GM21515 (cell line): ENCODE data around the gene PACS1.
"Not testable (repeated sequence)": the region's sequence is repeated elsewhere in the genome, so short reads cannot be mapped to it uniquely, and the experiment has no call there.

Source experiments
- ATAC-seq: cut with Tn5 transposase; IDR thresholded peaks from one replicate; pipeline ENCODE4 v1.9.1; 2021; ENCODE audit not compliant: unreplicated experiment

PACS1 gene

DNA sequence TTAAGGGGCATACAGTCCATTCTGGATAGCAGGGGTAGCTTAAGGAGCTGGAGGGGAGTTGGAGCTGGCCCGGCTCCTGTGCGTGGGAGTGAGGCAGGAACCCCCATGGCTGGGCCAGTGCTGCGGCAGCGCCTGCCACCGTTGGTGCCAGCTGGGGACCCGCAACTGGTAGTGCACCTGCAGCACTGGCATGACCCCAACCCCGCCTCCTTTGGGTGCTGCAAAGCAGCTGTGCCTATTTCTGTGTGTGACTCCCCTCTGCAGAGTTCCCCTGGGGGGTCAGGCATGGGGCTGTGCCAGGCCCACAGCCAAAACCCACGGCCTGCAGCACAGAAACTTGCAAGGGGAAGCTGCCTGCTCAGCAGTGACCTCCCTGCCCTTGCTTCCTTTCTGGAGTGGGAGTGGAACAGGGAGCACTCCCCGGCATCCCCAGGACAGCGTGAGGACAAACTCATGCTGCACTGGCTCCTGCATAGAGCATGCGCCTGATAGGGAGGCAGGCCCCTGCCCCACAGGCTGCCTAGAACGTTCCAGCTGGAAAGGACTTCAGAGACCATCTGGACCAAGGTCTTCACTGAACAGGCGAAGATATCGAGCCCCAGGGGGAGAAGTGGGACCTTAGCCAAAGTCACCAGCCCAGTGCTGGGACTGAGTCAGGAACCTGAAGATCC is 172.2 kb downstream of the PACS1 start:
- no peak for ATAC-seq

DNA sequence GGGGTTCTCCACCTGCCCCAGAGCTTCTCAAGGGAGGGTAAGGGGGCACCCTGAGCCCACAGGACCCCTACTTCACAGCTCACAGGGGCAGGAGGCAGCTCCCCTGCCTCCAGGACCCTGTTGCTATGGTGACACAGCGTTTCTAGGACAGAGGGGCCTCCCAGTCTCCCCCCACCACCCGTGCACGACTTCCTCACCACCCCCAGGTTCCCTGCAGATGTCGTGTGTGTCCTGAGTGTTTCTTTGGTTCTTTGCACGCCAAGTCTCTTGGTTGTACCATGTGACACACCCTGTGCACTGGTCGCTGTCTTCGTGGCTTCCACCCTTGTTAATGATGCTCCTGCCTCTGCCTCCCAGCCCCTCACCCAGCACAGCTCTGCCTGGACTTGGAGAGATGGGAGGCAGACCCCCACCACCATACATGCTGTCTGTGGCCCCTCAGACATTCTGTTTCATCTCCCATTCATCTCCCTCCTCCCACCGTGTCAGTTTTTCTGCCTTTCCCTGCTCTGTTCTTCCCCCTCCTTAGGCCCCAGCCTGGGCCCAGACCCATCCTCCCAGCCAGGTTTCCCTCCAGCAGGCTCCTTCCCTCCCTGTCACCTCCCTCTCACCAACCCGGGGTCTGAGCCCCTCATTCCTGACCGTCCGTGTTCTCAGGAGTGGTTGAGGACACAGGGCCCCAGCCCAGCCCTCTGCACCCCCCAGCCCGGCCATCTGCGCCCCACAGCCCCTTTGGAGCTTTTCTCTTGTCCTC is 173.9 kb downstream of the PACS1 start:
- no peak for ATAC-seq

DNA sequence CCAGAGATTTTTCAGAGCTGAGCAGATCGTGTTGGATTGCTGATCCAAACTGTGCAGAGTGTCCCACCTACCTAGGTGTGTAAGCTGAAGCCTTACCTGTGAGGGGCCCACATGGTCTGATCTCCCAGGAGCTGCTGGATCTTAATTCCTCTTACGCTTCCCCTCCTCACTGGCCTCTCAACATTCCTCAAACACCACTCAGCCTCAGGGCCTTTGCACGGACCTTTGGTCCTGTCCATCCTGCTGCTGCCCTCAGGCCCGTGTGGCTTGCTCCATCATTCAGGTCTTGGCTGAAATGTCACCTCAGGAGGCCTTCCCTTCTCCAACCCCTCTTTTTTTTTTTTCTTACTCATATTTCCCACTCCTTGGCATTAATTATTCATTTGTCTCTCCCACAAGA is 177.2 kb downstream of the PACS1 start:
- ATAC-seq = no peak

GRCh38 chr11:66247801-66248200 is 177.7 kb downstream of the PACS1 start:
- ATAC-seq = no peak

DNA sequence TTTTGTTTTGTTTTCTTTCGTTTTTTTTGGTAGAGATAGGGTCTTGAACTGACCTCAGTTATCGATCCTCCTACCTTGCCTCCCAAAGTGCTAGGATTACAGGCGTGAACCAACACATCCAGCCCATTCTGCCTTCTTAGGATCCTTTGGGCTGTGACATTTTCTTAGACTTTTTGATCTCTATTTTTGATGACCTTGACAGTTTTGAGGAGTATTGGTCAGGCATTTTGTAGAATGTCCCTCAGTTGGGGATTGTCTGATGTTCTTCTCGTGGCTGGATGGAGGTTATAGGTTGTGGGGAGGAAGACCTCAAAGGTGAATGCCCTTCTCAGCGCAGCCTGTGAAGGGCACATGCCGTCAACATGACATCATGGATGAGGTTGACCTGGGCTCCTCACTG is 178.8 kb downstream of the PACS1 start:
- ATAC-seq = no peak

DNA sequence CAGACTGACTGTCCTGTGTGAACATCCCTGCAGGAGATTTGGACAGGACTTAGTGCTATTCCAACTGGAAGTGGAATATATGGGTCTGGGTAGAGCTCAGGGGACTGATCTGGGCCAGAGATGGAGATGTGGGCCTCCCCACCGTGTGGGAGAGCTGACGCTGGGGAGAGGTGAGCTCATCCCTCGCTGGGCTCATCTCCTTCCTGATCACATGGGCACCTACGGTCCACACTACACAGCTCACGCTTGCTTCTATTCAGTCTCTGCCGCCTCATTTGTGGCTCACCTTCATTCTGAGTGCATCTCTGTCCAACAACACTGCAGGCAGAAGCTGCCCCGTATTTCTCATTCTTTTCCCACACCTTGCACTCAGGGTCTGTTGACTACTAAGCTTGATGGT is 181.7 kb downstream of the PACS1 start:
- no peak for ATAC-seq

GRCh38 chr11:66253081-66253480 is 183.0 kb downstream of the PACS1 start:
- ATAC-seq = not testable (repeated sequence)

GRCh38 chr11:66258473-66258893 is 188.4 kb downstream of the PACS1 start:
- peak; percentile 2 for ATAC-seq

DNA sequence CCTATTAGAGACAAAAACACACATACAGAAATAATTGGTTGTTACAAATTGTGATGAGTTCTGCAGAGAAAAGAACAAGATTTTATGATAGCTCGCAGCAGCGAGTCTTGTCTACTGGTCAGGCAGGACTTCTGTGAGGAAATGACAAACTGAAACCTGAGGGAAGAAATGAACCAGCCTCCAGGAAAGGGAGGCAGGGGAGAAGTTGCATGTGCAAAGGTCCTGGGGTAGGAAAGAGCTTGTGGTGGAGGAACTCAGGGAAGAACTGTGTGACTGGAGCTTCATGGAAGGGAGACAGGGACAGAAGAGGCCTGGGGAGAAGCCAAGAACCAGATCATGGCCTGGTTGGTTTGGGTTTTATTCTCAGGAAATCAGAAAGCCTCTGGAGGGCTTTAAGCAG is 189.2 kb downstream of the PACS1 start:
- ATAC-seq = no peak

DNA sequence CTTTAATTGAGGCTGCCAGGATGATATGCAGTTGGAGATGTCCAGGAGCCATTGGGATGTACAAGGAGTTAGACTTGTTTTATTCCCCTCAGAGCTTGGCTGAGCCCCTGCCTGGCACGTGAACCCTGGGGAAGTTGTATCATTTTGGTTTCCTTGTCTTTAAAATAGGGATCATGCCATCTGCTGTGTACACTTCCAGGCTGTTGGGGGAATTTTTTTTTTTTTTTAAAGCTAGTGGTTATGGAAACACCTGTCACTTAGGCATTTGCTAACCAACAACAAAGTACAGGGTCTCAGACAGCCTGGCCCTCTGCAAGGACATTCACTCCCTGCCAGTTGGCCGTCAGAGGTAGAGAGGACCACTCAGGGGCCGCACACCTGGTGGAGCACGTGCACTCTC is 189.9 kb downstream of the PACS1 start:
- ATAC-seq = no peak

- ATAC-seq = no peak
Measured at GRCh38 chr11:66261578-66261977, 191.5 kb downstream of the PACS1 start.

DNA sequence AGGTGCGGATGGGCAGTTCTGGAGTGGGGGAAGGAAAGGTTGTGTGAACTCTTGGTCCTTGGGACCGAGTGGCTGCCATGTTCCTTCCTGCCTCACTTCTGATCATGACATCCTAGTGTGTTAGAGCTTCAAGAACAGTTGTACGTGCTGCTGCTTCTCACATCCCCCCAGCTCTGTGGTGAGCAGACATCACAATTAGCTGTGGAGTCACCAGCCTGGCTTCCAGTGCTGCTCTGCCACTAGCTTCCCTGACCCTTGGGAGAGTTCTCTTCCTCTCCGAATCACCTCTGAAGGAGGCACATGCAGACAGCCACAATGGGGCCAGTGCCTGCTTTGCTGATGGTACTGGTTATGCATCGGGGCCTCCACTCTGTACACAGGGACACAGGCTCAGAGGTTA is 192.1 kb downstream of the PACS1 start:
- no peak for ATAC-seq

DNA sequence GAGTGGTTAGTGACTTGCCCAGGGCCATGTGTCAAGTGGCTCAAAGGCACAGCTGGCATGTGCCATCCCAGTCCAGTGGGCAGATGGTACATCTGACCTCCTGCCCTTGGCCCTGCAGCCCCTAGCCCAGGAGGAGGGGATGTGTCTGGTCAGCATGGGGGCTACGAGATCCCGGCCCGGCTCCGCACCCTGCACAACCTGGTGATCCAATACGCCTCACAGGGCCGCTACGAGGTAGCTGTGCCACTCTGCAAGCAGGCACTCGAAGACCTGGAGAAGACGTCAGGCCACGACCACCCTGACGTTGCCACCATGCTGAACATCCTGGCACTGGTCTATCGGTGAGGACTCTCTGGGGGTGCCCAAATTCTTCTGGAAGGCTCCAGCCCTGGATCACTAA is 192.6 kb downstream of the PACS1 start:
- ATAC-seq = no peak

DNA sequence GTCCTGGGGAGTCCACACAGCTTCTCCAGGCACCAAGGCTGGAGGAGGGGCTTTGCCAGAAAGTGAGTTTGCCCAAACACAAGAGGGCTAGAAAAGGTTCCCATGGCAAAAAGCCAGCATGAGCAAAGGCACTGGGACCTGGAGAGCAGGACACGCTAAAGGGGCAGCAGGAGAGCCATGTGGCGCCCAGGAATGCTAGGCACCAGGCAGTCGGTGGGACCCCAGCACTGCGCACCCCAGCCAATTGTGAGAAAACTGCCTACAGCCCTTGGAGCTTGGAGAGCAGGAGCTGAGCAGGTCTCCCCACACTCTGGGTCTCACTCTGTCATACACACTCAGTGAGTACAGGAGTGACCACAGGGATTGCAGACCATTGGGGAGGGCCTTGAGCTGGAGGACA is 193.2 kb downstream of the PACS1 start:
- ATAC-seq = no peak

GRCh38 chr11:66263785-66264184 is 193.7 kb downstream of the PACS1 start:
- ATAC-seq = no peak

DNA sequence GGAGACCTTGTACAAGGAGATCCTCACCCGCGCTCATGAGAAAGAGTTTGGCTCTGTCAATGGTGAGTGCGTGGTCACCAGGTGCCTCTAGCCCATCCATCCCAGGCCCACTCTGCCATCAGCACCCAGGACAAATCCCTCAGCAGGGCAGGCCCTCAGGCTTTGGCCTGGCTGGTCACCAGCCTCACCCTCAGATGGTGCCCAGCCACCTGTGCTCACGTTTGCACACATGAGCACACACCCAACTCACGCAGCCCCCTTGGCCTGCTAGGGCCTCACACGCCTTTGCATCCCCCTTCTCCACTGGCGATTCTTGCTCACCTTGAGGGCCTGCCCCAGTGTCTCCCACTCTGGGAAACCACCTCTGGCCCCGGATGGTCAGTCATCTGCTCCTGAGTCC is 194.3 kb downstream of the PACS1 start:
- ATAC-seq = no peak

DNA sequence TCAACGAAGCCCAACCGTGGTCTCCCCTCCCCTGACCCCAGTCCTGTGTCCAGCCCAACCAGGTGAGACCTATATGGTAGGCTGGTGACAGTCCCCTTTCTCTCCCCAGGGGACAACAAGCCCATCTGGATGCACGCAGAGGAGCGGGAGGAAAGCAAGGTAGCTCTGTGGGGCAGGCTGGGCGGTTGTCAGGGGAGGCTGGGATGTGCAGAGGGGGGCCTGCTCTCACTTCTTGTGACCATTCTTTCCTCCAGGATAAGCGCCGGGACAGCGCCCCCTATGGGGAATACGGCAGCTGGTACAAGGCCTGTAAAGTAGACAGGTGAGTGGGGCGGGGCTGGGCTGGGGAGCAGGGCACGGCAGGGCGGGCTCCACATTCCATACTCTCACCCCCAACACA is 194.8 kb downstream of the PACS1 start:
- no peak for ATAC-seq

GRCh38 chr11:66265531-66266377 is 195.7 kb downstream of the PACS1 start:
- no peak for ATAC-seq

- no peak for ATAC-seq
Measured at GRCh38 chr11:66266378-66267038, 196.4 kb downstream of the PACS1 start.

DNA sequence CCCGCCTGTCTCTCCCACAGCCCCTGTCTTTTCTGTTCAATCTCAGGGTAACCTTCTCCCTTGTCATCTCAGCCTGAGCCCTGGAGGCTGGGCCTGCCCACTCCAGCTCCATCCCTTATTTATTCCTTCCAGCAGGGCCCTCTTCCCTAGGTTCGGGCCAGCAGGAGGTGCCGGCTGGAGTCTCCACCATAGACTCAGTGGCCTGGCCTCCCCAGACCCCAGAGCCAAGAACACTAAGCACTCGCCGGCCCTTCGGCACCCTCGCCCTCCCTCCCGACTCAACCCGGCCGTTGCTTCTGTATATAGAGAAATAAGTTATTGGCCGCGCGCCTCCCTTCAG is 196.9 kb downstream of the PACS1 start:
- ATAC-seq = no peak
